ENCODE data around the gene MYADML2. TPM values are rescaled to one million over a fixed set of nuclear protein-coding genes. Genes with fewer than 3 reads are reported as not detected.

The MYADML2 gene
- total RNA-seq, 2 experiments from 2014 or later: not detected

- Mint-ChIP-seq H3K36me3 (ENCODE audit: low read depth) (no peaks in the 10 kb centered on the region), H3K27me3 (peaks cover 7% of the 10 kb centered on the region), H3K4me3 (peak within 1 kb of the TSS; percentile 92), H3K4me1 (peaks cover 34% of the 10 kb centered on the region), H3K9me3 (no peaks in the 10 kb centered on the region), H3K27ac (peak within 1 kb of the TSS; percentile 94)
- ChIA-PET CTCF (interaction anchor here (0.6 to 3.7 kb wide), 7 partner anchors 12 to 247 kb away, joined by 3 to 15 read pairs (median 4); partner anchors contain the start of genes NOTUM and PCYT2), POLR2A (interaction anchor here (0.6 kb wide), 1 partner anchor 31 kb away, joined by 8 read pairs; no protein-coding TSS in a partner anchor)
- peak; percentile 89 for DNase-seq
Observed at GRCh38 chr17:81927653-81928543, 19.1 kb downstream of the MYADML2 start, which contains the start of gene MAFG. TSS of gene MAFG (minus strand) at chr17:81927735. CDS start at chr17:81923185, 4,550 bp downstream.

GRCh38 chr17:81927152-81927652 is 19.8 kb downstream of the MYADML2 start:
- H3K9me3 Mint-ChIP-seq: no peaks in the 10 kb centered on the region
- ChIA-PET CTCF (interaction anchor here (1.2 to 3.7 kb wide), 6 partner anchors 13 to 57 kb away, joined by 3 to 15 read pairs (median 4); partner anchors contain the start of genes NOTUM and PCYT2), POLR2A (no interaction called here)
- no peak overlapping the region for H3K27ac Mint-ChIP-seq
- peaks cover 7% of the 10 kb centered on the region for H3K27me3 Mint-ChIP-seq
- H3K36me3 Mint-ChIP-seq (ENCODE audit: low read depth): peaks cover 4% of the 10 kb centered on the region
- peak overlapping the region; percentile 62 for H3K4me3 Mint-ChIP-seq
- DNase-seq: no peak
- peaks cover 34% of the 10 kb centered on the region for H3K4me1 Mint-ChIP-seq

- H3K27me3 Mint-ChIP-seq: peaks cover 7% of the 10 kb centered on the region
- no peaks in the 10 kb centered on the region for H3K9me3 Mint-ChIP-seq
- ChIA-PET CTCF (interaction anchor here (0.5 to 3.7 kb wide), 8 partner anchors 10 to 84 kb away, joined by 3 to 15 read pairs (median 4); partner anchors contain the start of genes NOTUM, PCYT2 and PYCR1), POLR2A (no interaction called here)
- peaks cover 9% of the 10 kb centered on the region for H3K36me3 Mint-ChIP-seq (ENCODE audit: low read depth)
- H3K4me3 Mint-ChIP-seq: peak overlapping the region; percentile 92
- H3K27ac Mint-ChIP-seq: peak overlapping the region; percentile 94
- H3K4me1 Mint-ChIP-seq: peaks cover 36% of the 10 kb centered on the region
- peak; percentile 70 for DNase-seq
Observed at GRCh38 chr17:81926451-81927151, 20.4 kb downstream of the MYADML2 start.

GRCh38 chr17:81925860-81926450 is 21.1 kb downstream of the MYADML2 start:
- Mint-ChIP-seq H3K4me1 (peaks cover 36% of the 10 kb centered on the region), H3K4me3 (peak overlapping the region; percentile 92), H3K36me3 (ENCODE audit: low read depth) (peaks cover 11% of the 10 kb centered on the region), H3K27me3 (peaks cover 7% of the 10 kb centered on the region), H3K27ac (peak overlapping the region; percentile 94), H3K9me3 (no peaks in the 10 kb centered on the region)
- POLR2A ChIA-PET: no interaction called here
- DNase-seq: peak; percentile 37
- CTCF ChIA-PET: interaction anchor here (0.5 to 3.7 kb wide), 14 partner anchors 9 to 182 kb away, joined by 3 to 15 read pairs (median 4); partner anchors contain the start of genes DCXR, NOTUM, PCYT2 and PYCR1

GRCh38 chr17:81924557-81925532 is 22.2 kb downstream of the MYADML2 start:
- Mint-ChIP-seq H3K36me3 (ENCODE audit: low read depth) (peaks cover 11% of the 10 kb centered on the region), H3K27me3 (peaks cover 7% of the 10 kb centered on the region), H3K4me1 (peaks cover 36% of the 10 kb centered on the region), H3K27ac (peak overlapping the region; percentile 83), H3K4me3 (peak overlapping the region; percentile 92), H3K9me3 (no peaks in the 10 kb centered on the region)
- ChIA-PET POLR2A (no interaction called here), CTCF (interaction anchor here (0.6 to 3.7 kb wide), 10 partner anchors 8 to 530 kb away, joined by 3 to 15 read pairs (median 4); partner anchors contain the start of genes DCXR, NOTUM, PCYT2 and PYCR1)
- DNase-seq: peak; percentile 45

- Mint-ChIP-seq H3K36me3 (ENCODE audit: low read depth) (peaks cover 11% of the 10 kb centered on the region), H3K4me1 (peaks cover 38% of the 10 kb centered on the region), H3K27me3 (peaks cover under 1% of the 10 kb centered on the region), H3K4me3 (peak overlapping the region; percentile 48), H3K9me3 (no peaks in the 10 kb centered on the region), H3K27ac (peak overlapping the region; percentile 83)
- ChIA-PET POLR2A (no interaction called here), CTCF (interaction anchor here (0.6 to 2.1 kb wide), 5 partner anchors 15 to 955 kb away, joined by 3 to 5 read pairs (median 4); partner anchors contain the start of gene RAC3)
- DNase-seq: no peak
Observed at GRCh38 chr17:81923302-81924260, 23.5 kb downstream of the MYADML2 start.

- no peak overlapping the region for H3K27ac Mint-ChIP-seq
- H3K27me3 Mint-ChIP-seq: no peaks in the 10 kb centered on the region
- POLR2A ChIA-PET: no interaction called here
- H3K4me3 Mint-ChIP-seq: no peak overlapping the region
- CTCF ChIA-PET: interaction anchor here (1.0 kb wide), 1 partner anchor 16 kb away, joined by 3 read pairs; no protein-coding TSS in a partner anchor
- no peak for DNase-seq
- peaks cover 45% of the 10 kb centered on the region for H3K4me1 Mint-ChIP-seq
- peaks cover 14% of the 10 kb centered on the region for H3K36me3 Mint-ChIP-seq (ENCODE audit: low read depth)
- no peaks in the 10 kb centered on the region for H3K9me3 Mint-ChIP-seq
Observed at GRCh38 chr17:81922566-81923301, 24.3 kb downstream of the MYADML2 start.

GRCh38 chr17:81921996-81922565 is 25.0 kb downstream of the MYADML2 start:
- no peak overlapping the region for H3K4me3 Mint-ChIP-seq
- H3K9me3 Mint-ChIP-seq: no peaks in the 10 kb centered on the region
- ChIA-PET CTCF (no interaction called here), POLR2A (no interaction called here)
- H3K27ac Mint-ChIP-seq: peak overlapping the region; percentile 22
- peaks cover 18% of the 10 kb centered on the region for H3K36me3 Mint-ChIP-seq (ENCODE audit: low read depth)
- no peak for DNase-seq
- peaks cover 49% of the 10 kb centered on the region for H3K4me1 Mint-ChIP-seq
- H3K27me3 Mint-ChIP-seq: no peaks in the 10 kb centered on the region

- H3K4me1 Mint-ChIP-seq: peaks cover 53% of the 10 kb centered on the region
- CTCF ChIA-PET: no interaction called here
- H3K27ac Mint-ChIP-seq: no peak overlapping the region
- no peaks in the 10 kb centered on the region for H3K27me3 Mint-ChIP-seq
- H3K9me3 Mint-ChIP-seq: no peaks in the 10 kb centered on the region
- peaks cover 22% of the 10 kb centered on the region for H3K36me3 Mint-ChIP-seq (ENCODE audit: low read depth)
- H3K4me3 Mint-ChIP-seq: no peak overlapping the region
- no peak for DNase-seq
- POLR2A ChIA-PET: no interaction called here
Observed at GRCh38 chr17:81921537-81921862, 25.5 kb downstream of the MYADML2 start.
